Measurements from ENCODE around the gene OXSR1. TPM values are rescaled to one million over a fixed set of nuclear protein-coding genes. Genes with fewer than 3 reads are reported as not detected.
"Not testable (repeated sequence)": the region's sequence is repeated elsewhere in the genome, so short reads cannot be mapped to it uniquely, and the experiment has no call there.

The OXSR1 gene
- total RNA-seq, 4 donors from 2014 or later: 28.8 to 48.2 (median 37.6) TPM

- TF ChIP-seq CTCF (IDR thresholded peaks at IDR 0.05) (no peak), POLR2A (IDR thresholded peaks at IDR 0.05) (no peak)
- peaks cover 0 to 8% (median 0%) of the 10 kb centered on the region in 3 donors for H3K36me3 ChIP-seq
- no peaks in the 10 kb centered on the region for H3K27me3 ChIP-seq
- no peaks in the 10 kb centered on the region for H3K9me3 ChIP-seq
- H3K4me1 ChIP-seq: peaks cover 8 to 37% (median 11%) of the 10 kb centered on the region in 3 donors
- intact Hi-C loops (cut with DNase I): no loop called here
- no peak for DNase-seq
- WGBS, 2 donors: 53 to 66% methylated on average over 2 of the region's 2 CpGs
- H3K27ac ChIP-seq: no peak overlapping the region
- no peak overlapping the region for H3K4me3 ChIP-seq
Measured at GRCh38 chr3:38177181-38177580, 11.8 kb downstream of the OXSR1 start.

- DNase-seq: no peak
- intact Hi-C loops (cut with DNase I): no loop called here
- Histone ChIP-seq H3K36me3 (peaks cover 0 to 66% (median 6%) of the 10 kb centered on the region in 3 donors), H3K9me3 (peaks cover 0 to 3% (median 0%) of the 10 kb centered on the region in 3 donors), H3K4me3 (no peak overlapping the region), H3K27me3 (no peaks in the 10 kb centered on the region), H3K4me1 (peaks cover 0 to 4% (median 0%) of the 10 kb centered on the region in 3 donors), H3K27ac (no peak overlapping the region)
- TF ChIP-seq POLR2A (IDR thresholded peaks at IDR 0.05): no peak
- no peak for TF ChIP-seq CTCF (IDR thresholded peaks at IDR 0.05)
- 94 to 100% methylated on average over 1 of the region's 1 CpG for WGBS, 2 donors
Measured at GRCh38 chr3:38186781-38187180, 21.4 kb downstream of the OXSR1 start.

- no peaks in the 10 kb centered on the region for H3K27me3 ChIP-seq
- TF ChIP-seq POLR2A (IDR thresholded peaks at IDR 0.05) (no peak), CTCF (IDR thresholded peaks at IDR 0.05) (no peak)
- DNase-seq: no peak
- no peaks in the 10 kb centered on the region for H3K4me1 ChIP-seq
- no peak overlapping the region for H3K4me3 ChIP-seq
- peaks cover 0 to under 1% (median 0%) of the 10 kb centered on the region in 3 donors for H3K9me3 ChIP-seq
- peaks cover 0 to 74% (median 1%) of the 10 kb centered on the region in 3 donors for H3K36me3 ChIP-seq
- intact Hi-C loops (cut with DNase I): no loop called here
- no peak overlapping the region for H3K27ac ChIP-seq
Measured at GRCh38 chr3:38190481-38190881, 25.1 kb downstream of the OXSR1 start.

- H3K27me3 ChIP-seq; H3K9me3 ChIP-seq; H3K4me3 ChIP-seq; intact Hi-C loops (cut with DNase I); H3K4me1 ChIP-seq; DNase-seq; H3K27ac ChIP-seq: not testable (repeated sequence)
- H3K36me3 ChIP-seq: peaks cover 0 to 65% (median 8%) of the 10 kb centered on the region in 3 donors
- 89 to 96% methylated on average over 10 to 12 of the region's 12 CpGs for whole genome bisulfite sequencing, 2 donors
Measured at GRCh38 chr3:38202931-38203330, 37.6 kb downstream of the OXSR1 start.

- no peaks in the 10 kb centered on the region for H3K9me3 ChIP-seq
- intact Hi-C loops (cut with DNase I): no loop called here
- H3K4me3 ChIP-seq: no peak overlapping the region
- H3K36me3 ChIP-seq: peaks cover 0 to 70% (median 8%) of the 10 kb centered on the region in 3 donors
- no peak for DNase-seq
- H3K4me1 ChIP-seq: no peaks in the 10 kb centered on the region
- H3K27ac ChIP-seq: no peak overlapping the region
- 100% methylated on average over 1 of the region's 2 CpGs; no CpG with 5 or more reads in 1 of the 2 donors for WGBS, 2 donors
- no peaks in the 10 kb centered on the region for H3K27me3 ChIP-seq
- TF ChIP-seq POLR2A (IDR thresholded peaks at IDR 0.05) (no peak), CTCF (IDR thresholded peaks at IDR 0.05) (no peak)
Measured at GRCh38 chr3:38203690-38204089, 38.4 kb downstream of the OXSR1 start.

Data from esophagus squamous epithelium (tissue), 5 donors.